H1 (cell line): ENCODE measurements around the gene BBLN. TPM values are rescaled to one million over a fixed set of nuclear protein-coding genes. Genes with fewer than 3 reads are reported as not detected.
A peak's percentile ranks its signal among the peaks of the same experiment; 100 is the strongest.

Source experiments
- CTCF ChIA-PET: fragments of 300-600 bp; sonication (Branson Sonifier 250); formaldehyde crosslinking; loops from one replicate; lab custom pipeline; 2021; ENCODE audit not compliant: partially characterized antibody; lab: Charles Lee
- POLR2A ChIA-PET: fragments of 300-600 bp; sonication (Branson Sonifier 250); formaldehyde crosslinking; loops from one replicate; lab custom pipeline; 2021; ENCODE audit warnings: inconsistent platforms; ENCODE audit not compliant: partially characterized antibody; lab: Charles Lee
- DNase-seq, 2 experiments: peaks; one replicate each; pipeline versions ENCODE4 v3.0.0 to v3.0.0-alpha.2; 2010 to 2022; ENCODE audit warnings: low spot score in 2 of 2, low read depth in 1 of 2, mixed read lengths in 1 of 2
- FAIRE-seq: peaks from 2 replicates; lab custom pipeline; 2011; peaks lifted over from hg19 to GRCh38; lab: Jason Lieb, UNC
- H2AFZ ChIP-seq: 2 replicates; pipeline ENCODE4 v1.8.1; 2012; ENCODE audit warnings: low read length, inconsistent platforms
- H2AK5ac ChIP-seq: 2 replicates; pipeline ENCODE4 v1.6.1; 2013; ENCODE audit warnings: low read depth, low read length
- H2BK120ac ChIP-seq: replicated peaks from 2 replicates; pipeline ENCODE3; 2013; ENCODE audit warnings: low read depth, low read length, inconsistent platforms
- H2BK12ac ChIP-seq: 2 replicates; pipeline ENCODE4 v1.6.1; 2013; ENCODE audit warnings: low read depth, low read length
- H2BK15ac ChIP-seq: 2 replicates; pipeline ENCODE4 v1.6.1; 2013; ENCODE audit warnings: low read length
- H2BK20ac ChIP-seq: 2 replicates; pipeline ENCODE4 v1.6.1; 2013; ENCODE audit warnings: low read length
- H2BK5ac ChIP-seq: 2 replicates; pipeline ENCODE4 v1.6.1; 2013; ENCODE audit warnings: low read depth, low read length
- H3K14ac ChIP-seq: 2 replicates; pipeline ENCODE4 v1.6.1; 2013; ENCODE audit warnings: inconsistent platforms; ENCODE audit not compliant: insufficient read length
- H3K18ac ChIP-seq: 2 replicates; pipeline ENCODE4 v1.6.1; 2013; ENCODE audit warnings: low read length; ENCODE audit errors: extremely low read depth
- H3K23ac ChIP-seq: 2 replicates; pipeline ENCODE4 v1.6.1; 2013; ENCODE audit warnings: inconsistent platforms; ENCODE audit not compliant: insufficient read length
- H3K23me2 ChIP-seq: 2 replicates; pipeline ENCODE4 v1.6.1; 2013; ENCODE audit warnings: low read depth, low read length
- H3K27ac ChIP-seq: 2 replicates; pipeline ENCODE4 v1.6.1; 2011; ENCODE audit warnings: low read depth, low read length, inconsistent platforms
- H3K27me3 ChIP-seq, 4 experiments: replicated peaks in 1 of 4; 1 replicate in 1 of 4; 2 replicates in 3 of 4; pipeline versions ENCODE4 v1.6.1 to v1.8.1; 2011 to 2013; ENCODE audit warnings: low read length in 3 of 4, mild to moderate bottlenecking in 3 of 4, inconsistent platforms in 2 of 4, mixed read lengths in 2 of 4, moderate library complexity in 1 of 4; ENCODE audit not compliant: control insufficient read depth in 3 of 4, insufficient read depth in 3 of 4; ENCODE audit errors: extremely low read depth in 1 of 4
- H3K36me3 ChIP-seq, 4 experiments: 2 replicates each; pipeline versions ENCODE4 v1.6.1 to v1.8.1; 2011 to 2013; ENCODE audit warnings: mild to moderate bottlenecking in 4 of 4, low read length in 3 of 4, moderate library complexity in 2 of 4, control low read depth in 1 of 4, inconsistent platforms in 1 of 4; ENCODE audit not compliant: insufficient read depth in 4 of 4, control insufficient read depth in 2 of 4
- H3K4ac ChIP-seq: replicated peaks from 2 replicates; pipeline ENCODE3; 2013; ENCODE audit warnings: low read length, low read depth, mixed read lengths, inconsistent platforms; ENCODE audit not compliant: insufficient read length
- H3K4me1 ChIP-seq, 4 experiments: replicated peaks in 1 of 4; 1 replicate in 1 of 4; 2 replicates in 3 of 4; pipeline versions ENCODE4 v1.6.1 to v1.8.1; 2011 to 2013; ENCODE audit warnings: low read length in 3 of 4, inconsistent platforms in 2 of 4, mixed read lengths in 1 of 4; ENCODE audit not compliant: insufficient read depth in 4 of 4, control insufficient read depth in 3 of 4
- H3K4me2 ChIP-seq, 2 experiments: 2 replicates each; pipeline versions ENCODE4 v1.6.1 to v1.8.1; 2011 to 2013; ENCODE audit warnings: low read depth in 2 of 2, low read length in 2 of 2, control low read depth in 1 of 2, inconsistent platforms in 1 of 2, mild to moderate bottlenecking in 1 of 2; ENCODE audit not compliant: insufficient read depth in 1 of 2
- H3K4me3 ChIP-seq, 4 experiments: fragments of 200-600, 300-600 bp in 1 of 4; sonication (generic), shearing (Covaris generic), sonication (Bioruptor Twin) in 1 of 4; 2 replicates each; pipeline versions ENCODE4 v1.5.1 to v1.8.1; 2011 to 2016; ENCODE audit warnings: low read length in 4 of 4, low read depth in 3 of 4, control low read depth in 2 of 4, inconsistent platforms in 2 of 4, mild to moderate bottlenecking in 2 of 4, mixed read lengths in 1 of 4, moderate library complexity in 1 of 4; ENCODE audit not compliant: insufficient read depth in 2 of 4; ENCODE audit errors: extremely low read depth in 1 of 4
- H3K56ac ChIP-seq: replicated peaks from 2 replicates; pipeline ENCODE3; 2013; ENCODE audit warnings: low read depth, mild to moderate bottlenecking, mixed read lengths, low read length, inconsistent platforms; ENCODE audit not compliant: insufficient read length
- H3K79me1 ChIP-seq: 2 replicates; pipeline ENCODE4 v1.6.1; 2013; ENCODE audit warnings: low read depth, low read length, control low read depth
- H3K79me2 ChIP-seq, 2 experiments: 2 replicates each; pipeline versions ENCODE4 v1.6.1 to v1.8.1; 2012 to 2013; ENCODE audit warnings: low read length in 2 of 2, mild to moderate bottlenecking in 2 of 2, inconsistent platforms in 1 of 2; ENCODE audit not compliant: insufficient read depth in 2 of 2, control insufficient read depth in 1 of 2
- H3K9ac ChIP-seq, 4 experiments: replicated peaks in 1 of 4; 1 replicate in 1 of 4; 2 replicates in 3 of 4; pipeline versions ENCODE4 v1.6.1 to v1.8.1; 2011 to 2013; ENCODE audit warnings: low read depth in 3 of 4, low read length in 3 of 4, control low read depth in 2 of 4, mild to moderate bottlenecking in 2 of 4, moderate library complexity in 2 of 4, inconsistent platforms in 1 of 4; ENCODE audit errors: extremely low read depth in 1 of 4
- H3K9me3 ChIP-seq, 2 experiments: 2 replicates each; pipeline versions ENCODE4 v1.6.1 to v1.8.1; 2012 to 2013; ENCODE audit warnings: mild to moderate bottlenecking in 2 of 2, moderate library complexity in 2 of 2, control low read depth in 1 of 2, inconsistent platforms in 1 of 2, low read depth in 1 of 2, low read length in 1 of 2, mixed read lengths in 1 of 2; ENCODE audit not compliant: insufficient read depth in 2 of 2
- H4K20me1 ChIP-seq, 2 experiments: replicated peaks in 1 of 2; 2 replicates each; pipeline versions ENCODE3 to v1.8.1; 2011 to 2013; ENCODE audit warnings: inconsistent platforms in 2 of 2, low read length in 2 of 2, mild to moderate bottlenecking in 1 of 2; ENCODE audit not compliant: insufficient read depth in 2 of 2, control insufficient read depth in 1 of 2
- H4K5ac ChIP-seq: 2 replicates; pipeline ENCODE4 v1.6.1; 2013; ENCODE audit warnings: low read length, low read depth, mixed read lengths, inconsistent platforms; ENCODE audit not compliant: insufficient read length
- H4K8ac ChIP-seq: 2 replicates; pipeline ENCODE4 v1.8.0; 2013; ENCODE audit warnings: mild to moderate bottlenecking, moderate library complexity, low read length, inconsistent platforms; ENCODE audit not compliant: insufficient read depth; ENCODE audit errors: extremely low read depth
- H4K91ac ChIP-seq: replicated peaks from 2 replicates; pipeline ENCODE3; 2013; ENCODE audit warnings: low read length, mixed read lengths, inconsistent platforms; ENCODE audit not compliant: insufficient read length
- SUZ12 ChIP-seq: fragments of 200-600 bp; sonication (generic); IDR thresholded peaks from 2 replicates; pipeline ENCODE4 v1.6.1; 2012; ENCODE audit warnings: mild to moderate bottlenecking, inconsistent platforms, low read length, moderate library complexity, mixed read lengths
- TAF1 ChIP-seq: IDR thresholded peaks from 2 replicates; pipeline ENCODE4 v1.6.1; 2011; ENCODE audit warnings: mild to moderate bottlenecking, low read depth, low read length
- WGBS, 2 experiments: shearing (Covaris generic) in 1 of 2; methylation state at CpG; one replicate each; pipeline versions ENCODE4 v1.1.6 to v1.1.7; 2013 to 2015; ENCODE audit warnings: low lambda C conversion rate in 2 of 2, mixed read lengths in 2 of 2, inconsistent platforms in 1 of 2, low coverage in 1 of 2, missing lambda C conversion rate in 1 of 2; ENCODE audit not compliant: insufficient replicate concordance in 2 of 2, insufficient coverage in 1 of 2, insufficient read length in 1 of 2; ENCODE audit errors: extremely low coverage in 1 of 2, missing lambda C conversion rate in 1 of 2; 5-methylcytosine and 5-hydroxymethylcytosine counted together
- polyA plus RNA-seq, 7 experiments: library from polyadenylated mRNA; depleted of rRNA in 3 of 7; stranded (reverse) in 5 of 7; unstranded in 2 of 7; fragments of >200 nt in 5 of 7; fragments of 200-250 nt in 2 of 7; gene quantifications; 1 replicate in 5 of 7; 2 replicates in 1 of 7; 4 replicates in 1 of 7; pipeline versions ENCODE4 v1.2.1 to v1.2.3, GENCODE V29; 2011 to 2013; ENCODE audit warnings: missing spikeins in 2 of 7, mixed read lengths in 2 of 7
- total RNA-seq: library from RNA; stranded (reverse); fragmentation: NEBNext Ultra II Directional; extraction: Animal tissue kit (Norgen Biotek cat#: 25700); gene quantifications from 2 replicates; pipeline ENCODE4 v1.2.1, GENCODE V29; 2021
- TF ChIP-seq, protein P1 (sequence below): IDR thresholded peaks from 2 replicates; pipeline ENCODE4 v1.6.1; 2012; ENCODE audit warnings: inconsistent platforms

BBLN gene
- total and polyA plus RNA-seq, 2 of the 8 experiments (the other 6 are each of a cell fraction or from before 2014, with no cell fraction given), result 63.1 to 164 TPM

DNA sequence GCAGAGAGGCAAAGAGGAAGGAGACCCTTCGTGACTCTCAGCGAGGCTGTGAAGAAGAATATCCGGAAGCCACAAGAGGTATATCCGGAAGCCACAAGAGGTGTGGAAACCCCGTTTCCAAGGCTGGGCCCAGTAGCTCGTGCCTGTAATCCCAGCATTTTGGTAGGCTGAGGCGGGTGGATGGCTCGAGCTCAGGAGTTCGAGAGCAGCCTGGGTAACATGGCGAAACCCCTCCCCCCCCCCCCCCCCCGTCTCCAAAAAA is 612 bp upstream of the BBLN start:
- H3K27me3 ChIP-seq, result no peaks in the 10 kb centered on the region; a peak in 1 of 7 replicates
- H4K20me1 ChIP-seq, result peaks cover 0 to 2% of the 10 kb centered on the region in 2 experiments
- peak overlapping the region; percentile 70 to 78 for H3K4me2 ChIP-seq
- H3K27ac ChIP-seq, result peak overlapping the region; percentile 66
- peaks cover 0 to 11% (median 1%) of the 10 kb centered on the region in 4 experiments; a peak in 4 of 7 replicates for H3K4me1 ChIP-seq
- peaks cover 0 to 16% (median 6%) of the 10 kb centered on the region in 4 experiments; a peak in 5 of 8 replicates for H3K36me3 ChIP-seq
- DNase-seq (no peak), FAIRE-seq (no peak)
- peak overlapping the region; percentile 29 to 60 (median 46); a peak in 7 of 8 replicates for H3K4me3 ChIP-seq
- ChIA-PET CTCF (interaction anchor here (1.1 to 3.4 kb wide), 5 partner anchors 9 to 38 kb away, joined by 3 to 15 read pairs (median 5); no protein-coding TSS in a partner anchor), POLR2A (interaction anchor here (0.7 to 5.1 kb wide), 16 partner anchors 9 to 164 kb away, joined by 3 to 21 read pairs (median 4); partner anchors contain the start of gene PTGES2)
- H3K79me2 ChIP-seq, result peaks cover 0 to 4% of the 10 kb centered on the region in 2 experiments; a peak in 1 of 4 replicates
- TF ChIP-seq SUZ12 (no peak), TAF1 (0 out of 2 replicates have a peak, but pooled peaks have one; percentile 14)
- TF ChIP-seq, protein P1, sequence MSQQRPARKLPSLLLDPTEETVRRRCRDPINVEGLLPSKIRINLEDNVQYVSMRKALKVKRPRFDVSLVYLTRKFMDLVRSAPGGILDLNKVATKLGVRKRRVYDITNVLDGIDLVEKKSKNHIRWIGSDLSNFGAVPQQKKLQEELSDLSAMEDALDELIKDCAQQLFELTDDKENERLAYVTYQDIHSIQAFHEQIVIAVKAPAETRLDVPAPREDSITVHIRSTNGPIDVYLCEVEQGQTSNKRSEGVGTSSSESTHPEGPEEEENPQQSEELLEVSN, result peak; percentile 15; the same call in 1 of the 2 replicates
- peak overlapping the region; percentile 93; the same call in 1 of the 2 replicates for H2BK5ac ChIP-seq
- no peak overlapping the region for H3K56ac ChIP-seq
- H4K8ac ChIP-seq, result peak overlapping the region; percentile 90; the same call in 1 of the 2 replicates
- no peak overlapping the region for H3K4ac ChIP-seq
- peak overlapping the region; percentile 91 for H3K18ac ChIP-seq
- H2BK20ac ChIP-seq, result no peak overlapping the region
- H3K23me2 ChIP-seq, result peaks cover 5% of the 10 kb centered on the region; the same call in 1 of the 2 replicates
- 0 out of 2 replicates have a peak overlapping the region, but pooled peaks have one; percentile 49 for H2AFZ ChIP-seq
- H4K5ac ChIP-seq, result peak overlapping the region; percentile 67
- H2BK15ac ChIP-seq, result no peak overlapping the region
- H2AK5ac ChIP-seq, result peak overlapping the region; percentile 96; the same call in 1 of the 2 replicates
- H3K79me1 ChIP-seq, result 0 out of 2 replicates have a peak, but pooled peaks cover 8% of the 10 kb centered on the region
- 0 out of 2 replicates have a peak overlapping the region, but pooled peaks have one; percentile 63 for H2BK12ac ChIP-seq
- no peak overlapping the region for H3K14ac ChIP-seq
- no peak overlapping the region for H3K23ac ChIP-seq
- 56% methylated on average over 10 of the region's 11 CpGs; no CpG with 5 or more reads in 1 of the 2 experiments for WGBS, 2 experiments
- H3K9me3 ChIP-seq, result no peaks in the 10 kb centered on the region
- H2BK120ac ChIP-seq, result peak overlapping the region; percentile 82
- peak overlapping the region; percentile 98 for H4K91ac ChIP-seq
- H3K9ac ChIP-seq, result peak overlapping the region in 3 of 4 experiments; percentile 62 to 86 (median 66); a peak in 6 of 7 replicates
